GM12878 (cell line): Measurements from ENCODE around the gene FANCG. TPM values are rescaled to one million over a fixed set of nuclear protein-coding genes. Genes with fewer than 3 reads are reported as not detected.

ENCODE experiments used
- ATAC-seq: fragments of 200-7000 bp; cut with Tn5 transposase; 3 replicates; pipeline ENCODE4 v1.9.1; 2020; ENCODE audit warnings: mild to moderate bottlenecking, moderate library complexity
- BruUV-seq: library from RNA; stranded (reverse); fragments of 400-500 nt; replicated peaks from 2 replicates; lab custom pipeline; 2021; lab: Mats Ljungman, UMichigan
- CTCF ChIA-PET: fragments of 300-600 bp; sonication (Branson Sonifier 250); formaldehyde crosslinking; extraction: SDS; loops from one replicate; lab custom pipeline; 2021; ENCODE audit warnings: inconsistent platforms; lab: Yijun Ruan, JAX
- POLR2A ChIA-PET: fragments of 350-600 bp; formaldehyde crosslinking; extraction: SDS; loops from one replicate; lab custom pipeline; 2021; ENCODE audit warnings: inconsistent platforms; lab: Charles Lee
- RAD21 ChIA-PET: fragments of 300-600 bp; sonication (Branson Sonifier 250); formaldehyde crosslinking; loops from one replicate; lab custom pipeline; 2023; ENCODE audit warnings: antibody characterized with exemption; ENCODE audit not compliant: unreplicated experiment; lab: Charles Lee
- SMC1A ChIA-PET: fragments of 300-600 bp; sonication (Branson Sonifier 250); formaldehyde crosslinking; loops from one replicate; lab custom pipeline; 2023; ENCODE audit not compliant: unreplicated experiment, uncharacterized antibody; lab: Charles Lee
- DNase-seq: peaks from one replicate; pipeline ENCODE4 v3.0.0-alpha.2; 2011; ENCODE audit warnings: low read depth, low spot score
- FAIRE-seq: peaks from 3 replicates; lab custom pipeline; 2011; peaks lifted over from hg19 to GRCh38; lab: Jason Lieb, UNC
- H2AFZ ChIP-seq: 2 replicates; pipeline ENCODE4 v1.6.0; 2011; ENCODE audit warnings: low read depth, low read length, control low read depth; ENCODE audit not compliant: control insufficient read depth
- H3K27ac ChIP-seq: 2 replicates; pipeline ENCODE4 v1.5.1; 2011; ENCODE audit warnings: control low read depth; ENCODE audit not compliant: control insufficient read depth, insufficient read depth
- H3K27me3 ChIP-seq, 2 experiments: replicated peaks in 1 of 2; 2 replicates each; pipeline versions ENCODE4 v1.6.0 to v1.6.1; 2011; ENCODE audit warnings: low read length in 1 of 2; ENCODE audit not compliant: control insufficient read depth in 2 of 2, insufficient read depth in 2 of 2
- H3K36me3 ChIP-seq, 2 experiments: 2 replicates each; pipeline ENCODE4 v1.5.1; 2011; ENCODE audit warnings: low read length in 1 of 2; ENCODE audit not compliant: control insufficient read depth in 2 of 2, insufficient read depth in 2 of 2
- H3K4me1 ChIP-seq: 2 replicates; pipeline ENCODE4 v1.6.1; 2011; ENCODE audit warnings: mild to moderate bottlenecking, low read length, moderate library complexity, mixed read lengths; ENCODE audit not compliant: control insufficient read depth, insufficient read depth
- H3K4me2 ChIP-seq: 2 replicates; pipeline ENCODE4 v1.6.0; 2011; ENCODE audit warnings: control low read depth; ENCODE audit not compliant: control insufficient read depth, insufficient read depth
- H3K4me3 ChIP-seq: fragments of 200-600 bp; sonication (generic); 2 replicates; pipeline ENCODE4 v1.5.1; 2016
- H3K79me2 ChIP-seq: 2 replicates; pipeline ENCODE4 v1.6.0; 2011; ENCODE audit warnings: low read length; ENCODE audit not compliant: control insufficient read depth, insufficient read depth
- H3K9ac ChIP-seq: 2 replicates; pipeline ENCODE4 v1.8.0; 2011; ENCODE audit warnings: low read length, control low read depth, mixed read lengths; ENCODE audit not compliant: control insufficient read depth, insufficient read depth
- H3K9me3 ChIP-seq: replicated peaks from 3 replicates; pipeline ENCODE4 v1.5.1; 2011; ENCODE audit warnings: mild to moderate bottlenecking, low read length; ENCODE audit not compliant: control insufficient read depth, insufficient read depth
- H4K20me1 ChIP-seq: 2 replicates; pipeline ENCODE4 v1.6.0; 2011; ENCODE audit not compliant: control insufficient read depth, insufficient read depth
- CHD4 ChIP-seq: fragments of 200-600 bp; sonication (generic); IDR thresholded peaks from 2 replicates; pipeline ENCODE4 v1.6.1; 2016; ENCODE audit warnings: mild to moderate bottlenecking
- HDAC6 ChIP-seq: fragments of 200-600 bp; sonication (generic); IDR thresholded peaks from one replicate; pipeline ENCODE4 v1.8.0; 2017; ENCODE audit warnings: antibody characterized with exemption; ENCODE audit not compliant: unreplicated experiment
- MTA2 ChIP-seq: fragments of 450-650 bp; IDR thresholded peaks from 2 replicates; pipeline ENCODE4 v1.6.1; 2016; ENCODE audit warnings: low read depth, mild to moderate bottlenecking, moderate library complexity
- POU2F2 ChIP-seq: IDR thresholded peaks from 3 replicates; pipeline ENCODE4 v1.6.1; 2011; ENCODE audit warnings: low read depth, mild to moderate bottlenecking, low read length, borderline replicate concordance
- SREBF2 ChIP-seq: IDR thresholded peaks from 2 replicates; pipeline ENCODE4 v1.6.1; 2012; ENCODE audit warnings: mild to moderate bottlenecking, low read length
- SRF ChIP-seq, 2 experiments: IDR thresholded peaks; 2 replicates each; pipeline ENCODE4 v1.6.1; 2011; ENCODE audit warnings: low read depth in 2 of 2, low read length in 2 of 2, mild to moderate bottlenecking in 1 of 2, moderate library complexity in 1 of 2
- TCF12 ChIP-seq: IDR thresholded peaks from 2 replicates; pipeline ENCODE4 v1.6.1; 2011; ENCODE audit warnings: low read depth, mild to moderate bottlenecking, low read length
- USF1 ChIP-seq: IDR thresholded peaks from 2 replicates; pipeline ENCODE4 v1.6.1; 2011; ENCODE audit warnings: borderline replicate concordance, low read depth, mild to moderate bottlenecking, moderate library complexity, mixed read lengths, low read length; ENCODE audit not compliant: insufficient read depth; ENCODE audit errors: extremely low read length
- YBX1 ChIP-seq: fragments of 450-650 bp; IDR thresholded peaks from 2 replicates; pipeline ENCODE4 v1.6.1; 2016; ENCODE audit warnings: antibody characterized with exemption
- WGBS: methylation state at CpG from one replicate; pipeline ENCODE4 v1.1.6; 2016; ENCODE audit warnings: low lambda C conversion rate; ENCODE audit not compliant: insufficient replicate concordance, insufficient coverage; ENCODE audit errors: missing lambda C conversion rate; 5-methylcytosine and 5-hydroxymethylcytosine counted together
- in situ Hi-C: fragments of 300-500 bp; cut with MboI; formaldehyde crosslinking; loops from 9 replicates; pipeline ENCODE4 v1.14.3; 2018; ENCODE audit warnings: mixed read lengths
- intact Hi-C: fragments of 100-400 bp; cut with micrococcal nuclease; formaldehyde crosslinking; loops from one replicate; pipeline ENCODE4 v1.14.2; 2022; ENCODE audit not compliant: unreplicated experiment
- polyA plus RNA-seq, 11 experiments: library from polyadenylated mRNA; depleted of rRNA in 4 of 11; unstranded in 6 of 11; stranded (reverse) in 5 of 11; fragments of >200 nt; fragmentation: Nextera tagmentation in 4 of 11; fragmentation: Illumina TruSeq in 1 of 11; extraction: Ambion mirVana in 4 of 11; extraction: Trizol in 1 of 11; gene quantifications; 1 replicate in 1 of 11; 2 replicates in 10 of 11; pipeline versions ENCODE4 v1.2.1 to v1.2.3, GENCODE V29; 2011 to 2016; ENCODE audit warnings: inconsistent platforms in 2 of 11, missing spikeins in 2 of 11, low read depth in 1 of 11
- total RNA-seq, 4 experiments: library from RNA; depleted of rRNA in 3 of 4; stranded (reverse); fragments of >200 nt in 3 of 4; fragmentation: Illumina TruSeq in 1 of 4; extraction: Trizol in 1 of 4; gene quantifications; 2 replicates each; pipeline versions ENCODE4 v1.2.1 to v1.2.3, GENCODE V29; 2013 to 2021

FANCG gene
- total and polyA plus RNA-seq, 10 of the 15 experiments (the other 5 are each of a cell fraction or from before 2014, with no cell fraction given): 16.4 to 78.7 (median 45.4) TPM

- TF ChIP-seq SREBF2 (no peak), USF1 (no peak), CHD4 (no peak), HDAC6 (no peak), POU2F2 (no peak), TCF12 (no peak), MTA2 (no peak), YBX1 (no peak), SRF (IDR thresholded peaks at IDR 0.05; ENCODE audit: low read depth in 2 of 2, low read length in 2 of 2) (no peak)
- Histone ChIP-seq H3K4me1 (peaks cover 30% of the 10 kb centered on the region), H4K20me1 (no peaks in the 10 kb centered on the region), H3K4me2 (peak overlapping the region; percentile 83; the same call in 1 of the 2 replicates), H3K27me3 (no peaks in the 10 kb centered on the region), H3K4me3 (no peak overlapping the region), H3K9me3 (no peaks in the 10 kb centered on the region), H2AFZ (peak overlapping the region; percentile 69), H3K9ac (peak overlapping the region; percentile 15; the same call in 1 of the 2 replicates), H3K36me3 (no peaks in the 10 kb centered on the region), H3K27ac (no peak overlapping the region), H3K79me2 (peaks cover 3% of the 10 kb centered on the region)
- intact Hi-C loops: loop anchor here (5.0 to 10.0 kb wide), 4 partner anchors 40 to 702 kb away; partner anchors contain the start of genes CREB3, HINT2, SPAG8 and TESK1
- FAIRE-seq (no peak), DNase-seq (no peak), ATAC-seq (no peak)
- ChIA-PET CTCF (interaction anchor here (0.6 to 1.7 kb wide), 8 partner anchors 9 to 365 kb away, joined by 3 to 5 read pairs (median 3); partner anchors contain the start of gene FANCG), POLR2A (interaction anchor here (0.6 to 2.0 kb wide), 4 partner anchors 10 to 492 kb away, joined by 3 to 14 read pairs (median 4); partner anchors contain the start of genes PIGO and STOML2), RAD21 (interaction anchor here (0.8 to 1.9 kb wide), 2 partner anchors 9 to 32 kb away, joined by 3 to 9 read pairs; partner anchors contain the start of genes FANCG and STOML2), SMC1A (interaction anchor here (1.0 kb wide), 1 partner anchor 213 kb away, joined by 3 read pairs; no protein-coding TSS in a partner anchor)
- BruUV-seq: no TSS peak
- 76% methylated on average over 3 of the region's 3 CpGs for WGBS
- in situ Hi-C loops: no loop called here
Observed at GRCh38 chr9:35112257-35113020, 32.7 kb upstream of the FANCG start.
